SK-N-MC (cell line): ENCODE results near the gene CBY3.

Experiments used
- EZH2 ChIP-seq: fragments of 200-600 bp; sonication (generic); IDR thresholded peaks from one replicate; pipeline ENCODE4 v1.6.1; 2017; ENCODE audit warnings: antibody characterized with exemption
- POLR2AphosphoS5 ChIP-seq: IDR thresholded peaks from 2 replicates; pipeline ENCODE4 v1.6.1; 2012; ENCODE audit warnings: mild to moderate bottlenecking, low read depth, low read length, borderline replicate concordance

- TF ChIP-seq EZH2 (no peak), POLR2AphosphoS5 (no peak)
Measured at GRCh38 chr5:179680014-179680779, 637 bp downstream of the CBY3 start.
